DMS114 treated with DMSO at 0.1 percent for 48 hours (cell line): ENCODE measurements around the gene WTIP.
A peak's percentile ranks its signal among the peaks of the same experiment; 100 is the strongest.
"Not testable (repeated sequence)": the region's sequence is repeated elsewhere in the genome, so short reads cannot be mapped to it uniquely, and the experiment has no call there.

Experiments
- DNase-seq: peaks from one replicate; lab custom pipeline; 2025; ENCODE audit not compliant: unreplicated experiment; lab: John Stamatoyannopoulos, UW

The WTIP gene

GRCh38 chr19:34503531-34504272 lies 22.1 kb downstream of the WTIP start:
- no peak for DNase-seq

DNA sequence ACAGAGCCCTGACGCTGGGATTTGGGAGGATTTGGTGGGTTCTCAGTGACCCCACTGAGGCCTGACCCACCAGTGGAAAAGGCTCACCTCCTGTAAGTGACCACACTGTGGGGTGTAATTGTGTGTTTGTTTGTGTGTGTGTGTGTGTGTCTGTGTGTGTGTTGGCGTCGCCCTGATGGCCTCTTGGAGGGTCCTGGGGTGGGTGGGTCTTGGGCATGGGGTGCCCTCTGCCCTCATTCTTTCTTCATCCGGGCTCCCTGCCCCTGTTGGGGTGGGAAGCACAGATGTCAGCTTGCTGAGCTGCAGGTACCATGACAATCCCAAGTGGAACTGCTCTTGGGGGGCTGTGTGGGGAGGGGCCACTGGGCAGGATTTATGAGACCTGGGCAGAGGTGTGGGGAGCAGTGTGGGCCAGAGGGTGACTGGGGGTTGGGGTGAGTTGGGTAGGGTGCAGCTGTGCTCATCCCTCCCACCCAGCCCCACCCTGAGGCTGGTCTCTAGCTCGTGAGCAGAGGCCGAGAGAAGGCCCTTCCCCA lies 22.8 kb downstream of the WTIP start:
- no peak for DNase-seq

- no peak for DNase-seq
Measured at GRCh38 chr19:34504809-34505291, 23.3 kb downstream of the WTIP start.

- no peak for DNase-seq
Measured at GRCh38 chr19:34505321-34506025, 23.9 kb downstream of the WTIP start.

DNA sequence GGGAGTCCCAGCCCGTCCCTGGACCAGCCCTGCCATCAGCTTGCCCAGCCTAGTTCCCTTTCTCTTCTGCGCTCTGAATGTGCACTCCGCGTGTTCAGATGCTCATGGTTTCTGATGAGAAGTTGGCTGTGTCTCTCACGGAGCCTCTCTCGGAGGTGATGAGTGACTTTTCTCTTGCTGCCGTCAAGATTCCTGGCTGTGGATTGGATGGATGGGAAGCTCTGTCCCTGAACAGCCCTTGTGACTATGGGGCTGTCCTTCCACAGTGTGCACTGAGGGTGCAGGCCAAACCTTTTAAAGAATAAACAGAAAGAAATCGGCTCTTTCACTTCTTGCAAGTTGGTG lies 24.4 kb downstream of the WTIP start:
- no peak for DNase-seq

DNA sequence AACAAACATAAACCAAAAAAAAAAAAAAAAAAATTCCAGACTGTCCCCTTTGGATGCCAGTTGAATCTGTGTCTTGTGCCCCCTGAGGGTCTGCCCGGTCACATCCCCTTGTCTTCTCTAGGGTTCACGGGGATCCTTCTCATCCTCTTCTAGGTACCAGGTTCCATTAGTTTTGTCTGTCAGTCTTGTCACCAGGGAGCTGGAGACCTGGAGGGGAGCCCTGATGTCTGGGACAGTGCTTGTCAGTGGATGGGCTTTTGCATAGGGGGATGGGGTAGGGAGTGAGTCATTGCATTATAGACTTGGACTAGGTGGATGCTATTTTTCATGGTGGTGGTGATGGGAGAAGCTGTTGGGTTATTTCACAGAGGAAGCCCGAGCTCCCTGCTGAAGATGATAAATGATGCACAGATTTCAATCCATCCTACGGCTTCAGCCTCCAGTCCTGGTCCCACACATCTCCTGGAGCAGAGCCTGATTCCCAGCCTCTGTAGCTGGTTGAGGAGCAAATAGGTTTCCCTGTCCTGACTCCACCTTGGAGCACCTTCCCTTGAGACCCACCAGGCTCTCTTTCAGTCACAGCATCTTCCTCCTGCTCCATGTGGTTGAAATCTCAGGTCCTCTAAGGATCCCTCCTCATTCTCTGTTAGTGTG lies 26.0 kb downstream of the WTIP start:
- no peak for DNase-seq

- DNase-seq, result no peak
Measured at GRCh38 chr19:34508540-34508939, 27.0 kb downstream of the WTIP start.

DNA sequence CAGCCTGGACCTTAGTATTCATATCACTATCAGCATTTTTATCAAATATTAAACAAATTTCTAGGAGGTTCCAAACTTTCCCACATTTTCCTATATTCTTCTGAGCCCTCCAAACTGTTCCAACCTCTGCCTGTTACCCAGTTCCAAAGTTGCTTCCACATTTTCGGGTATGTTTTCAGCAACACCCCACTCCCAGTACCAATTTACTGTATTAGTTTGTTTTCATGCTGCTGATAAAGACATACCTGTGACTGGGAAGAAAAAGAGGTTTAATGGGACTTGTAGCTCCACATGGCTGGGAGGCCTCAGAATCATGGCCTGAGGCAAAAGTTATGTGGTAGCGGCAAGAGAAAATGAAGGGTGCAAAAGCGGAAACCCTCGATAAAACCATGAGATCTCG lies 29.3 kb downstream of the WTIP start:
- DNase-seq, result not testable (repeated sequence)

- DNase-seq, result no peak
Measured at GRCh38 chr19:34512254-34512822, 30.8 kb downstream of the WTIP start.

DNA sequence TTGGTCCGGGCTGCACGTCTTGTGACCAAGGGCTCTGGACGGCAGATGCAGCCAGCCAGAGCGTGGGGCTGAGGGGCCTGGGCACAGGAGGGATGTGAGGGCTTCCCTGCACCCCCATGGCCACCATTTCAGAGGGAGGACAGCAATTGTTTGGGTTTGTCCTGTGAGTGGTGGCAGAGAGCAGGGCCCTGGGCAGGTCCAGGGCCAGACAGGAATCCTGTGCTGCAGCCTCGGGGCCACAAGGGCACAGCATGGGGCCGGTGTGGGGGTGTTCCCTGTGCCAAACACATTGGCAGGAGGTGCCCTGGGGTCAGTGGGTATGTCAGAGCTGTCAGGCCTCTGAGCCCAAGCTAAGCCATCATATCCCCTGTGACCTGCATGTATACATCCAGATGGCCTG lies 32.2 kb downstream of the WTIP start:
- no peak for DNase-seq

- DNase-seq, result no peak
Measured at GRCh38 chr19:34519602-34520001, 38.0 kb downstream of the WTIP start.

DNA sequence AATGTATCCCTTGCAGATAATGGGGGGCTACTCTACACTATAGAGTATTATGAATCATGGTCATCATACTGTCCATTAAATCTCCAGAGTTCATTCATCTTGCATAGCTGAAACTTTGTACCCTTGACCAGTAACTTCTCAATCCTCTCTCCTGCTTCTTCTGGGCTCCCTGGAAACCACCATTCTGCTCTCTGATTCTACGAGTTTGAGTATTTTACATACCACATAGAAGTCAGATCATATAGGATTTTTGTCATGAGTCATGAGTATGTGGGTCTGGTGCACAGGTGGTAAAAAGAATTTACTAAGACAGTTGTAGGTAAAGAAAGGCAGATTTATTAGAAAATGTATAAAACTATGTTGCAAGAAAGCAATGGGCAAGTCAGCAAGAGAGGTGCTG lies 41.9 kb downstream of the WTIP start:
- DNase-seq, result no peak

DNA sequence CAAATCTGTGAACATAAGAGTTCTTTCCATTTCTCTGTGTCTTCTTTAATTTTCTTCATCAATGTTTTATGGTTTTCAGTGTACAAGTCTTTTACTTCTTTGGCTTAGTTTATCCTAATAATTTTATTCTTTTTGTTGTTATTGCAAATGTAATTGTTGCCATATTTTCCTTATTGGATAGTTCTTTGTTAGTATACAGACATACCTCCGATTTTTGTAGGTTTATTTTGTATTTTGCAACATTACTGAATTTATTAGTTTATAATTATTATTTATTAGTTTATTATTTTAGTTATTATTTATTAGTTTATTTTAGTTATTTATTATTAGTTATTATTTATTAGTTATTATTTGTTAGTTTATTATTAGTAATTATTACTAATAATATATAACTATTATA lies 43.4 kb downstream of the WTIP start:
- DNase-seq, result no peak

DNA sequence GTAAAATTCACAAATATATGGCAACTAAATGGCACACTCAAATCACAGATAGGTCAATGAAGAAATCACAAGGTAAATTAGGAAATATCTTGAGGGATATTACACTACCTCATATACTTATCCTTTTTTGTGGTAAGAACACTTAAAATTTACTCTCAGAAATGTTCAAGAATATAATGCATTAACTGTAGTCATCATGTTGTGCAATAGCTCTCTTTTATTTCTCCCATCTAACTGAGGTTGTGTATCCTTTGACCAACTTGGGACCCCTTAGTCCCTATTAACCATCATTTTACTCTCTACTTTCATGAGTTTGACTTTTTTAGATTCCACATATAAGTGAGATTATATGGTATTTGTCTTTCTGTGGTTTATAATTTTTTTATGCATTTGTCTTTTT lies 52.6 kb downstream of the WTIP start:
- no peak for DNase-seq

- no peak for DNase-seq
Measured at GRCh38 chr19:34539396-34539795, 57.8 kb downstream of the WTIP start.

- no peak for DNase-seq
Measured at GRCh38 chr19:34540811-34541557, 59.4 kb downstream of the WTIP start.

DNA sequence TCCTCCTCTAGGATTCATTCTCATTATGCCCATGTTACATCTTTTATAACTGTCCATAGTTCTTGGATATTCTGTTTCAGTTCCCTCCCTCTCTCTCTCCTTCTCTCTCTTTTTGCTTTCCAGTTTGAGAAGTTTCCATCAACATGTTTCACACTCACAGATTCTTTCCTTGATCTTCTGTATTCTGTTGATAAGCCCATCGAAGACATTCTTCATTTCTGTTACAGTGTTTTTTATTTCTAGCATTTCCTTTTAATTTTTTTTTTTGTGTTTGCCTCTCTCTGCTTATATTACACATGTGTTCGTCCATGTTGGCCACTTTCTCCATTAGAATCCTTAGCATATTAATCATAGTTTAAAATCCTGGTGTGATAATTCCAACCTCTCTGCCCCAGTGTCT lies 68.3 kb downstream of the WTIP start:
- no peak for DNase-seq

GRCh38 chr19:34555447-34555846 lies 73.9 kb downstream of the WTIP start:
- peak; percentile 48 for DNase-seq

DNA sequence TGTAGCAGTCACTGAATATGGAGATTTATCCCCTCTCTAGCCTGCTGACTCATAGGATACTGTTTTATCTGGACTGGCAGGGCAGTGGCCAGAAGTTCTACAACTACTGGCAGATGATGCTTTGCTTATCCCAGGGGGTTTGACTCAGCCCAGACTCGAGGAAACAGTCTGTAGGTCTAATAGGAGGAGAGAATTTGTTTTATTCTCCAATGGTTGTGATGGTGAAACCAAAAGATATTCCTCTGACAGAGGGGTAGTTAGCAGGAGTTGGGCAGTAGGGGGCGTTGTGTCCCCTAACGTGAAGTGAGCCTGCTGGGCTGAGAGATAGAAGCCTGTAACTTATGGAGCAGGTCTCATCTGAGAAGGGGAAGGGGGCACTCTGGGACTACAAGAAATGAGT lies 74.9 kb downstream of the WTIP start:
- no peak for DNase-seq

DNA sequence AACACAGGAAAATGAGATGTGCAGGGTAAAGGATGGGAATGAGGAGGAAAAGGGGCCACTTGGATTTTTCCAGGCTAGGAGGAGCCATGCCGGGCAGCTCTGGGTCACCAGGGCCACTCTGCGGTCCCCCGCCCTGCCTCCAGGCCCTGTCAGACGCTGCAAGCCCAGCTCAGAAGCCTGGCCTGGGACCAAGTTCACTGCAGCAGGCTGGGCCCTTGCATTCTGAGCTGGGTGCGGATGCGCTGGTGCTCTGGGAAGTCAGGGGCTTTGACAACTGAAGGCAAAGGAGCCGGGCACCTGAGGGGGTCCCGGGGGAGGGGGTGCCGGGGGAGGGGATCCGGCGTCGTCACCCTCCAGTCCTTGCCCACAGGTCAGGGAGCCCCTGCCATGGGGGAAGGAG lies 77.5 kb downstream of the WTIP start:
- DNase-seq, result no peak

DNA sequence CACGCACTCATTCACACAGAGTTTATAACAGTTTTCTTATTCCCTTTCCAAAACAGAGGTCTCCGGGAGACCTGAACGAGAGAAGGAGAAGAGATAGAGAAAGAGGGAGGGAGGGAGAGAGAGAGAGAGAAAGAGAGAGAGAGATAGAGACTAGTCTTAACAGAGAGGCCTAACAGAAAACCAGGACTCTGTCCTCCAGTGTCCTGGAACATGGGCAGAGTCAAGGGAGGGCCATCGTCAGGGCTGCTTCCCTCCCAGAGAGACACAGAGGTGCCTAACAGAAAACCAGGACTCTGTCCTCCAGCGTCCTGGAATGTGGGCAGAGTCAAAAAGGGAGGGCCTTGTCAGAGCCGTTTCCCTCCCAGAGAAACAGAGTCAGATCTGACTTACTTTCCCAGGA lies 78.7 kb downstream of the WTIP start:
- no peak for DNase-seq
